HG02870 (cell line): ENCODE data around the gene SFMBT2.

Experiments
- ATAC-seq: cut with Tn5 transposase; IDR thresholded peaks from one replicate; pipeline ENCODE4 v1.9.1; 2021; ENCODE audit warnings: mild to moderate bottlenecking, moderate library complexity; ENCODE audit not compliant: unreplicated experiment

Gene SFMBT2

GRCh38 chr10:7426349-7426748 is 15.5 kb upstream of the SFMBT2 start:
- ATAC-seq, result no peak

GRCh38 chr10:7425691-7426090 is 14.9 kb upstream of the SFMBT2 start:
- no peak for ATAC-seq

- ATAC-seq, result no peak
These were observed 14.1 kb upstream of the SFMBT2 start for GRCh38 chr10:7424919-7425318.

- ATAC-seq, result no peak
These were observed 13.5 kb upstream of the SFMBT2 start for GRCh38 chr10:7424315-7424714.

GRCh38 chr10:7423521-7423920 is 12.7 kb upstream of the SFMBT2 start:
- no peak for ATAC-seq

DNA sequence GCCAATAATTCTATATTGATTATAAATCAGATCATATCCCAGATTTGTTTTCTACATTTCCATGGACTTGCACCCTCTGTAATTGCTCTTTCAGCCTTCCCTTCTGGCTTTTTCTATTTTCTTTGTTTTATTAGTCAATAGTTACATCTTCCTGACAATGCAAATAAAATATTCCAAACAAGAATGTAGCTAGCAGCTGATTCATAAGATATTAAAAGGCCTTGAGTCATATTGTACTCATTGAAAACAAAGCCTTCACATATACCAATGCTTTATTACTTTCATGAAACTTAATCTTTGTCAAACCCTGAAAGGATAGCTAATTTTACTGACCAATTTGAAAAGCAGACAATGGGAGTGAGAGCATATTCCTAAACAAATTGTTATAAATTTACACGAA is 10.7 kb upstream of the SFMBT2 start:
- ATAC-seq, result no peak

GRCh38 chr10:7419998-7420397 is 9.2 kb upstream of the SFMBT2 start:
- no peak for ATAC-seq

DNA sequence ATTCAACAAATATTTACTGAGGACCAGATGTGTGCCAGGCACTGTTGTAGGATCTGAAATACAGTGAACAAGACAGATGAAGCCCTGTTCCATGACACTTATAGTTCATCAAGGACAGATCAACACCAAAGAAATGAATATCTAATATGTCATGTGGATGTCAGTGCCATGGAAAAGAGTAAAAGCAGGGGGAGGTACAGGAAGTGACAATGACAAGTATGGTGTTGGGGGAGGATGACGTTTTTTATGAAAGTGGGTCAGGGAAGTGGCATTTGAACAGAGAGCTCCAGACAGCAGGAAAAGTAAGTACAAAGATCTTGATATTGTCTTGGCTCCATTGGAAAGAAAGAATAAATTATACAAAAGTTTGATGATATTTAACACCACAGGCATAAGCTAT is 7.0 kb upstream of the SFMBT2 start:
- no peak for ATAC-seq

DNA sequence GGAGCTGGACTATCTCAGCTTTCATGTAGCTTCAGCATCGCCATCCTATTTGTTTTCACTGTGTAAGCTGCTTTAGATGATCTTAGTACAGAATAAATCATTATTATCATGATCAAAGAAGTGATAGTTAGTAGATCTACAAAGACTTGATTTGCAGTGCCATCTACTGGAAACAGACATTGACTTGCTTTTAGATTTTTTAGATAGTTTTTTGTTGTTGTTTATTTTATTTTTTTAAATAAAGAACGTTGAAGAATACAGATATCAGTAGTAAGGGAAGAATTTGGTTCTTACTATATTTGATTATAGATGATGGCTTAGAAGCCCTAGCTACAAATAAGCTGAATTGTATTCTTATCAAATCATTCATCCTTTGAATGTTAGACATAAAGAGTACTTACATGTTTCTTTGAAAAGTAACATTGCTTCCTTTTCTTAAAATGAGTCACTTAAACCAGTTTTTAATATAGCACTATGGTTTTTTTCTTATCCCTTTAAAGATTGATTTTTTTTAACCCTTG is 6.3 kb upstream of the SFMBT2 start:
- no peak for ATAC-seq

GRCh38 chr10:7414766-7415165 is 3.9 kb upstream of the SFMBT2 start:
- ATAC-seq, result no peak

- no peak for ATAC-seq
These were observed 2.1 kb upstream of the SFMBT2 start for GRCh38 chr10:7412928-7413282.

- ATAC-seq, result no peak
These were observed 1.5 kb upstream of the SFMBT2 start for GRCh38 chr10:7412237-7412927.

- no peak for ATAC-seq
These were observed 866 bp upstream of the SFMBT2 start for GRCh38 chr10:7411671-7412128.

DNA sequence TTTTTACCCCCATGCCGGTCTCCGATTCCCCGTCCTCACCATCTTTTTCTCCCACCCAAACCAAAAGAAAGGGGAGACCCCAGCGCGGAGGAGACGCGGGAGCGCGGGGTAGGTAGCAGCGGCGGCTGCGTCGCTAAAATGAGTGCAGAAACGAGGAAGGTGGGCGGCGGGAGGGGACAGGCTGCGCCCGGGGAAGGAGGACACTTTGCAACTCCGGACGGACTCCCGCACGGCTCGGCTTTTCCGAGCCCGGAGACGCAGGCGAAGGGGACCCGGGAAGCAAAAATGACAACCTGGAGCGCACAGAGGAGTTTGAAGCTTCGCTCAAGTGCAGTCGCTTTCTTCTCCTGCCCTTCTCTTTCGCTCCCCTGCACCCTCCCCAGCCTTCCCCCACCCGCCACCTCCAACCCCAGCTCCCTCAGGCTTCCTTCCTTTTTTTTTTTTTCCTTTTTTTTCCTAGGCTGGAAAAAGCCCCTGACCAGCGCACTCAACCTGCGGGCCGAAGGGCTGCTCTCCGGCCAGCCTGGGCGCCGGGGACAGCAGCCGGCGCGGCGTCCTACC is 453 bp downstream of the SFMBT2 start:
- no peak for ATAC-seq

- no peak for ATAC-seq
These were observed 1.1 kb downstream of the SFMBT2 start for GRCh38 chr10:7409732-7410168.

DNA sequence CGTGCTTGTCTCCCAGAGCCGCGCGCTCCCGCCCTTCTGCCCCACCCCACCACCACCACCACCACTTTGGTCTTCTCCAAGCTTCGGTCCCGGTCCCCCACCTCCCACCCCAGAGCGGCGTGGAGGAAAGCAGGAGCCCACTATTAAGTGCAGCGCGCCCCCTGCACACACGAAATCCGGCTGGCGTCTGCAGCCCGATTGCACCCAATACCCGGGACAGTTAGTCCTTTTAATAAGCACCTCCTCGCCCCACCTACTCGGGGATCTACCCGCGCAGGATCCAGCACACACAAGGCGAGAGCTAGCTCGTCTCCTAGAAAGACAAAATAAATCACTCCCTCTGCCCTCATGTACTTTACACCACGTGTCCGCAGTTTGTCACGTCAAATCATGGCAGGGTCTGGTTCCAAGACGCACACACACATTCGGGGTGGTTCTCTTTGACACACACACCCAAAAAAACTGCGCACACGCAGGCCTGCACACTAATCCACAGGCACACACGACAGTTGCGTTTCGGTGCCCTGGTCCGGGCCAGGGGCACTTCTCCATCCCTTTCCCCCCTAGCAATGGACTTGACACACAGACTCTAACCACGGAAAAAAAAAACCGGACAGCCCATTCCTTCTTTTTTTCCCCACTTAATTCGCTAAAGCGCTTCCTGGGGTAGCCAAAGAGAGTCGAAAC is 1.6 kb downstream of the SFMBT2 start:
- ATAC-seq, result peak; percentile 35

GRCh38 chr10:7408291-7409044 is 2.4 kb downstream of the SFMBT2 start:
- no peak for ATAC-seq

GRCh38 chr10:7407368-7408290 is 3.2 kb downstream of the SFMBT2 start:
- ATAC-seq, result no peak

GRCh38 chr10:7406712-7407333 is 4.0 kb downstream of the SFMBT2 start:
- ATAC-seq, result no peak

GRCh38 chr10:7405637-7406036 is 5.2 kb downstream of the SFMBT2 start:
- no peak for ATAC-seq
